Measurements from ENCODE around the gene SEC61A2.

DNA sequence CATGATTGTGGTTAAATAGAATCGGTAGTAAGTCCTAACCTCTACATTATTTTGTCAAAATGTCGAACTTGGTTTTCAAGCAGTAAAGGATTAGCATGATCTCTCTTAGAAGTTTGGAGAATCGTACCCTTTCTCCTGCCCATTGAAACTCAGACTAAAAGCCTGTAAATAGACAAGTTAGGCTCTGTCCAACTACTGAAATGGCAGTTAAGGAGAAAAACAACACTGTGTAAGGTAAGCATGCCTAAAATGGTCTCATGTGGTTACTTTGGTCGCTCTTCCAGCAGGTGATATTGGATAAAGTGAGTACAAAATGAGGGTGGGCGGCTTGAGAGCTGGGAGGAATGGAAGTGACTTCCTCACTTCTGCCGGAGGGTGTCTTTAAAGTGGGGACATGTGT, 25.0 kb downstream of the SEC61A2 start:
- TF ChIP-seq CTCF (IDR thresholded peaks at IDR 0.05) (no peak), POLR2A (IDR thresholded peaks at IDR 0.05) (no peak)
